ENCODE measurements around the gene NAT9. TPM values are rescaled to one million over a fixed set of nuclear protein-coding genes. Genes with fewer than 3 reads are reported as not detected.

NAT9 gene
- total and polyA plus RNA-seq, 2 donors (not counting 3 experiments of a cell fraction or from before 2014, with no cell fraction given): 39.3 to 44.8 TPM

- Histone ChIP-seq H3K9me1 (replicated peaks; ENCODE audit: control insufficient read depth, extremely low read depth, insufficient read depth, low read length) (no peaks in the 10 kb centered on the region), H3K4me3 (replicated peaks in 1 of 3; ENCODE audit: insufficient read depth in 1 of 3, low read depth in 1 of 3, low read length in 3 of 3) (no peak overlapping the region), H3K27ac (ENCODE audit: insufficient read depth, low read depth, low read length) (no peak overlapping the region), H3K4me2 (ENCODE audit: insufficient read depth, low read length) (no peak overlapping the region), H3K4me1 (ENCODE audit: control insufficient read depth, extremely low read depth, insufficient read depth, low read length) (peaks cover 7% of the 10 kb centered on the region), H3K79me2 (ENCODE audit: control insufficient read depth, insufficient read depth, low read length) (peaks cover 21% of the 10 kb centered on the region), H2AFZ (ENCODE audit: low read depth, low read length) (no peak overlapping the region), H3K9ac (replicated peaks; ENCODE audit: extremely low read depth, insufficient read depth, low read length) (no peak overlapping the region), H3K36me3 (ENCODE audit: control insufficient read depth in 2 of 2, extremely low read depth in 1 of 2, insufficient read depth in 2 of 2, low read length in 2 of 2) (peaks cover 0 to 8% of the 10 kb centered on the region in 2 experiments), H4K20me1 (replicated peaks; ENCODE audit: control insufficient read depth, extremely low read depth, insufficient read depth, low read length) (no peaks in the 10 kb centered on the region), H3K9me3 (replicated peaks; ENCODE audit: control insufficient read depth, insufficient read depth, low read length) (no peaks in the 10 kb centered on the region), H3K27me3 (ENCODE audit: control insufficient read depth in 2 of 2, insufficient read depth in 2 of 2, low read length in 2 of 2) (no peaks in the 10 kb centered on the region)
- BruUV-seq (replicated peaks): TSS peak; percentile 26
- no peak for DNase-seq (ENCODE audit: low read depth, low spot score)
- intact Hi-C loops (cut with micrococcal nuclease): loop anchor here (5.0 kb wide), 1 partner anchor 94 kb away; the partner anchor contains the start of gene FDXR
- dilution Hi-C loops (cut with MboI; ENCODE audit: extremely low pct_ligation_motif_present, low sequenced_read_pairs): no loop called here
- ChIA-PET CTCF (interaction anchor here (0.5 to 5.5 kb wide), 3 partner anchors 33 to 83 kb away, joined by 3 to 29 read pairs (median 11); partner anchors contain the start of gene GRIN2C), POLR2A (no interaction called here)
- TF ChIP-seq EZH2 (IDR thresholded peaks at IDR 0.05; ENCODE audit: borderline replicate concordance, low read depth, low read length, severe bottlenecking) (no peak), MYC (IDR thresholded peaks at IDR 0.05; ENCODE audit: low read depth, low read length) (no peak), POLR2A (IDR thresholded peaks at IDR 0.05; ENCODE audit: low read depth, low read length) (no peak), GATA2 (IDR thresholded peaks at IDR 0.05; ENCODE audit: insufficient read depth, insufficient read length, low read depth, low read length) (no peak), POLR2AphosphoS5 (IDR thresholded peaks at IDR 0.05; ENCODE audit: insufficient read depth, low read depth, low read length) (no peak), MAX (IDR thresholded peaks at IDR 0.05; ENCODE audit: insufficient read depth, insufficient read length) (no peak), CTCF (IDR thresholded peaks at IDR 0.05; ENCODE audit: extremely low read depth in 1 of 2, insufficient read depth in 1 of 2, low read depth in 1 of 2, low read length in 2 of 2) (no peak), JUN (IDR thresholded peaks at IDR 0.05; ENCODE audit: borderline replicate concordance, insufficient read depth, insufficient read length, low read depth) (no peak), FOS (IDR thresholded peaks at IDR 0.05; ENCODE audit: borderline replicate concordance, insufficient read depth, low read length) (no peak)
- no peak for FAIRE-seq
Observed at GRCh38 chr17:74777901-74778515, 1.9 kb upstream of the NAT9 start.

Data from endothelial cell of umbilical vein (primary cell).